ENCODE measurements around the gene ZNF454. TPM values are rescaled to one million over a fixed set of nuclear protein-coding genes. Genes with fewer than 3 reads are reported as not detected.
A peak's percentile ranks its signal among the peaks of the same experiment; 100 is the strongest.

Gene ZNF454
- total RNA-seq, 1 donor from 2014 or later, result 0.15 TPM

DNA sequence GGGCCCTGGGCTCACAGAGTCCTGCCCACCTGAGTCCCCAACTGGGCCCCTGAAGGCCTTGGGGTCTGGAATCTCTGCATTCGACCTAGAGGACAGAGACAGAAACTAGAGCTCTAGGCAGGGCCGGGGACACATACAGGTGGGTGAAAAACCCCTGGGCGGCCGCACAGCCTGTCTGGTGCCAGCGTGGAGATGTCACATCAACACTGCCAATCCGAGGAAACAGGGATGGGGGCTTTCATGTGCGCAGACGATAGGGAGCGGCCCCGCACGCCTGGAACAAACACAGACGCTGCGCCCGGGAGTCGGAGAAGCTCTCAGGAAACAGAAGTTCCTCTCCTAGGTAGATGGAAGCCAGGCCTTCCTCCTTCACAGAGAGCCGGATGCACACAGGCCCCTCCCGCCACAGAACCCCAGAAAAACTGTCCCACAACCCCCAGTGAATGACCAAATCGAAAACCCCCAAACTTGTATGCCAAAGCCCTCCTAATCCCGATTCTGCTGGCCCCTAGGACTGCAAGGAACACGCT, 52.3 kb downstream of the ZNF454 start:
- Mint-ChIP-seq H3K9me3 (ENCODE audit: unreplicated experiment) (peaks cover 18% of the 10 kb centered on the region), H3K4me1 (ENCODE audit: unreplicated experiment) (peaks cover 3% of the 10 kb centered on the region), H3K36me3 (ENCODE audit: low read depth, unreplicated experiment) (peaks cover 25% of the 10 kb centered on the region), H3K4me3 (ENCODE audit: unreplicated experiment) (peak overlapping the region; percentile 27), H3K27ac (ENCODE audit: unreplicated experiment) (no peak overlapping the region), H3K27me3 (ENCODE audit: unreplicated experiment) (peaks cover 27% of the 10 kb centered on the region)
- no peak for DNase-seq (ENCODE audit: low spot score)
- TF ChIP-seq, protein P1, sequence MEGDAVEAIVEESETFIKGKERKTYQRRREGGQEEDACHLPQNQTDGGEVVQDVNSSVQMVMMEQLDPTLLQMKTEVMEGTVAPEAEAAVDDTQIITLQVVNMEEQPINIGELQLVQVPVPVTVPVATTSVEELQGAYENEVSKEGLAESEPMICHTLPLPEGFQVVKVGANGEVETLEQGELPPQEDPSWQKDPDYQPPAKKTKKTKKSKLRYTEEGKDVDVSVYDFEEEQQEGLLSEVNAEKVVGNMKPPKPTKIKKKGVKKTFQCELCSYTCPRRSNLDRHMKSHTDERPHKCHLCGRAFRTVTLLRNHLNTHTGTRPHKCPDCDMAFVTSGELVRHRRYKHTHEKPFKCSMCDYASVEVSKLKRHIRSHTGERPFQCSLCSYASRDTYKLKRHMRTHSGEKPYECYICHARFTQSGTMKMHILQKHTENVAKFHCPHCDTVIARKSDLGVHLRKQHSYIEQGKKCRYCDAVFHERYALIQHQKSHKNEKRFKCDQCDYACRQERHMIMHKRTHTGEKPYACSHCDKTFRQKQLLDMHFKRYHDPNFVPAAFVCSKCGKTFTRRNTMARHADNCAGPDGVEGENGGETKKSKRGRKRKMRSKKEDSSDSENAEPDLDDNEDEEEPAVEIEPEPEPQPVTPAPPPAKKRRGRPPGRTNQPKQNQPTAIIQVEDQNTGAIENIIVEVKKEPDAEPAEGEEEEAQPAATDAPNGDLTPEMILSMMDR (IDR thresholded peaks at IDR 0.05; ENCODE audit: unreplicated experiment), result no peak

DNA sequence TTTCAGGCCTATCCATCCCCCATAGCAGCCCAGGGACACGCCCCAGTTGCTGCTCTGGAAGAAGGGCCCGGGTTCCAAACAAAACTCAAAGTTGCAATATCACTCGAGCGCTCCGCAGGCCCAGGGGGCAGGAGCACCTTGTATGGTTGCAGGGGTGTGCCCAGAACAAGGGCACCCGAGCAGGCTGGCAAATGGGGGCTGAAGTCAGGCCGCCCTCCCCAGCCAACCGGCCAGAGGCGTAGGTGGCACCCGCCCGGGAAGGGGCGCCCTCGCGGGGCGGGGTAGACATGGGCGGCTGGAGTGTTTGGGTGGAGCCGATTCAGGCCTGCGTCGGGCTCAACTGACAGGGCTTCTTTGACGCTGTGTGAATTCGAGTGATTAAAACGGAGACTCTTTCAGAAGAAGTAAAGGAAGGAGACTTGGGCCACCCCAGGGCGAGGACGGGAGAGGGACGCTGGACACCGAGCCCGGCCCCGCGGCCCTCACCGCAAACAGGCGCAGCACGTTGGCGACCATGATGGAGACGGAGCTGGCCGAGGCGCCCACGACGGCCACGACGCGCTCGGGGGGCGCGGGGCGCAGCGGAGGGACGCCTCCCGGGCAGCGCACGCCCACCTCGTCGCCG, 53.1 kb downstream of the ZNF454 start:
- no peak overlapping the region for H3K4me3 Mint-ChIP-seq (ENCODE audit: unreplicated experiment)
- H3K36me3 Mint-ChIP-seq (ENCODE audit: low read depth, unreplicated experiment), result peaks cover 25% of the 10 kb centered on the region
- H3K4me1 Mint-ChIP-seq (ENCODE audit: unreplicated experiment), result peaks cover 3% of the 10 kb centered on the region
- peaks cover 18% of the 10 kb centered on the region for H3K9me3 Mint-ChIP-seq (ENCODE audit: unreplicated experiment)
- DNase-seq (ENCODE audit: low spot score), result no peak
- TF ChIP-seq, protein P1 (IDR thresholded peaks at IDR 0.05; ENCODE audit: unreplicated experiment), result no peak
- H3K27me3 Mint-ChIP-seq (ENCODE audit: unreplicated experiment), result peaks cover 27% of the 10 kb centered on the region
- H3K27ac Mint-ChIP-seq (ENCODE audit: unreplicated experiment), result no peak overlapping the region

DNA sequence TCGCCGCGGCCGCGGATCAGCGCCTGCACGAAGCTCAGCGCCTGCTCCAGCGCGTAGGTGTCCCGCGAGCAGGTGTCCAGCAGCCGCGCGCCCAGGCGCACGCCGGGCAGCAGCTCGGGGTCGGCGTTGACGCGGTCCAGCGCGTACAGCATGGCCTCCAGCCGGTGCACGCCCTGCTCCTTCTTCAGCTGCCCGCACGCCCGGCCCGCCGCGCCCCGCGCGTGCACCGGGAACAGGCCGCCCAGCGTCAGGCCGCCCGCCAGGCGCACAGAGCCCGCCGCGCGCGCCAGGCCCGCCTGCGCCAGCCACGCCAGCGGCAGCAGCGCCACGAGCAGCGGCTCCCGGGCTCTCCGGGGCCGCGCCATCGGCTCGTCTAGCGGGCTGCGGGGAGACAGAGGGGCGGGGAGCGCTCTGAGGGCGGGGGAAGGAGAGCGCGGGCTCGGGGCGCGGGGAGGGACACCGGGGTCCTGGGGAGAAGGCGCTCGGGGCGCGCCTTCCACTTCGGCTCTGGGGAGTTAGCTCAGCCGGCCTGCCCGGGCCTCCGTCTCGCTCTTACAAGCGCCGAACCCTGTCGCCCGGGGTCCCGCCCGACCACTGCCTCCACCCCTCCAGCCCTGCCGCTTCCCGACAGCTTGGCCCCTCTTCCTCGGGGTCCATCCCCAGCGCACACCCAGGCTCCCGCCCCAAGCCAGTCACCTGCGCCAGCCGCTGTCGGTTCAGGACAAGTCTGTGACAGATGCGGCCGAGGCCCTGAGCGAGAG, 53.8 kb downstream of the ZNF454 start, which contains the start of gene GRM6:
Gene GRM6, minus strand, starts transcription at position 741 of the 761 bp plus-strand sequence. Its CDS starts 376 bp downstream, at position 365.
- Mint-ChIP-seq H3K9me3 (ENCODE audit: unreplicated experiment) (peaks cover 13% of the 10 kb centered on the region), H3K27ac (ENCODE audit: unreplicated experiment) (no peak within 1 kb of the TSS), H3K4me3 (ENCODE audit: unreplicated experiment) (peak within 1 kb of the TSS; percentile 62), H3K4me1 (ENCODE audit: unreplicated experiment) (peaks cover 3% of the 10 kb centered on the region), H3K27me3 (ENCODE audit: unreplicated experiment) (peaks cover 26% of the 10 kb centered on the region), H3K36me3 (ENCODE audit: low read depth, unreplicated experiment) (peaks cover 23% of the 10 kb centered on the region)
- TF ChIP-seq, protein P1 (IDR thresholded peaks at IDR 0.05; ENCODE audit: unreplicated experiment), result no peak
- no peak for DNase-seq (ENCODE audit: low spot score)

DNA sequence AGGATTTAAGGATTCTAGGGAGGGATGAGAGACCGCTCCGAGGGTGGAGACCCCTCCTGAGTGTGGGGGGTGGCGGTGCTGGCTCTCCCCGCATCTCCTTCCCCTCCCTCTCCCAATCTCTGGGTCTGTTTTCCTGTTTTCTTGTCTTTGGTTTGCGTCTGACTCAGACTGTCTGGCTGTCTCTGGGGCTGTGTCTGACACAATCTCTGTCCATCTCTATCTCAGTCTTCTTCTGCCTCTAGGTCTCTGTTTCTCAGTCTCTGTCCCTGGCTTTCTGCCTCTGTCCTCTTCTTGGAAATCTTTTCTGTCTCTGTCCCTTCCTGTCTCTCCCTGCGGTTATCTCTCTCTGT, 54.3 kb downstream of the ZNF454 start:
- peak overlapping the region; percentile 62 for H3K4me3 Mint-ChIP-seq (ENCODE audit: unreplicated experiment)
- peaks cover 26% of the 10 kb centered on the region for H3K27me3 Mint-ChIP-seq (ENCODE audit: unreplicated experiment)
- TF ChIP-seq, protein P1 (IDR thresholded peaks at IDR 0.05; ENCODE audit: unreplicated experiment), result no peak
- peaks cover 19% of the 10 kb centered on the region for H3K36me3 Mint-ChIP-seq (ENCODE audit: low read depth, unreplicated experiment)
- DNase-seq (ENCODE audit: low spot score), result no peak
- peaks cover 3% of the 10 kb centered on the region for H3K4me1 Mint-ChIP-seq (ENCODE audit: unreplicated experiment)
- H3K27ac Mint-ChIP-seq (ENCODE audit: unreplicated experiment), result no peak overlapping the region
- peaks cover 10% of the 10 kb centered on the region for H3K9me3 Mint-ChIP-seq (ENCODE audit: unreplicated experiment)

DNA sequence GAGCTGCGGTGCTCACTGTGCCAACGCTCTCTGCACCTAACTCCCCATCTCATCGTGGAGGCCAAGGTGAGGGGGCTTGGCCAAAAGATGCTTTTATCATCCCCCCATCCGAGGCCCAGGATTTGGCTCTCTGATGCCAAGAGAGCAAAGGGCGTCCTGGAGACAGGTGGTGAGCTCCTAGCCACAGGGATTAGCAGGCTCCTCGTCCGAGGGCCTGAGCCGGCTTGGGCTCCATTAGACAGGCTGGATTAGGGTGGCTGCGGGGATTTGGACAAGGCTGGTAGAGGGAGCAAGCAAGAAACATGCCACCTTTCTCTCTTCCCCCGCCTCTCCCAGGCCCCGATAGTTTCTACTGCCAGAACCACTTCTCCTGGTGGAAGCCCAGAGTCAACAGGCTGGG, 55.2 kb downstream of the ZNF454 start:
- no peak overlapping the region for H3K4me3 Mint-ChIP-seq (ENCODE audit: unreplicated experiment)
- peaks cover 10% of the 10 kb centered on the region for H3K9me3 Mint-ChIP-seq (ENCODE audit: unreplicated experiment)
- DNase-seq (ENCODE audit: low spot score), result no peak
- H3K4me1 Mint-ChIP-seq (ENCODE audit: unreplicated experiment), result peaks cover 3% of the 10 kb centered on the region
- H3K36me3 Mint-ChIP-seq (ENCODE audit: low read depth, unreplicated experiment), result peaks cover 18% of the 10 kb centered on the region
- H3K27me3 Mint-ChIP-seq (ENCODE audit: unreplicated experiment), result peaks cover 24% of the 10 kb centered on the region
- TF ChIP-seq, protein P1 (IDR thresholded peaks at IDR 0.05; ENCODE audit: unreplicated experiment), result no peak
- no peak overlapping the region for H3K27ac Mint-ChIP-seq (ENCODE audit: unreplicated experiment)

Data from endothelial cell (in vitro differentiated cells).